GM21381 (cell line): ENCODE data around the gene NFKB1.

Source experiments
- ATAC-seq: cut with Tn5 transposase; IDR thresholded peaks from one replicate; pipeline ENCODE4 v1.9.1; 2021; ENCODE audit warnings: mild to moderate bottlenecking, moderate library complexity; ENCODE audit not compliant: unreplicated experiment

NFKB1 gene

GRCh38 chr4:102497986-102498385 is 3.2 kb upstream of the NFKB1 start:
- no peak for ATAC-seq

- peak; percentile 18 for ATAC-seq
Observed at GRCh38 chr4:102500352-102500695, 835 bp upstream of the NFKB1 start.

- peak; percentile 40 for ATAC-seq
Observed at GRCh38 chr4:102501447-102501696, 213 bp downstream of the NFKB1 start.

- no peak for ATAC-seq
Observed at GRCh38 chr4:102502543-102502818, 1.3 kb downstream of the NFKB1 start.

GRCh38 chr4:102503301-102503746 is 2.2 kb downstream of the NFKB1 start:
- ATAC-seq, result no peak

- no peak for ATAC-seq
Observed at GRCh38 chr4:102503831-102504786, 3.0 kb downstream of the NFKB1 start.

- no peak for ATAC-seq
Observed at GRCh38 chr4:102504941-102505340, 3.8 kb downstream of the NFKB1 start.

GRCh38 chr4:102505708-102506107 is 4.5 kb downstream of the NFKB1 start:
- ATAC-seq, result no peak

- ATAC-seq, result no peak
Observed at GRCh38 chr4:102506523-102506922, 5.4 kb downstream of the NFKB1 start.

GRCh38 chr4:102511830-102512605 is 10.9 kb downstream of the NFKB1 start:
- ATAC-seq, result no peak

- no peak for ATAC-seq
Observed at GRCh38 chr4:102514298-102514964, 13.3 kb downstream of the NFKB1 start.

- no peak for ATAC-seq
Observed at GRCh38 chr4:102517753-102518152, 16.6 kb downstream of the NFKB1 start.

- ATAC-seq, result no peak
Observed at GRCh38 chr4:102518703-102519131, 17.6 kb downstream of the NFKB1 start.

GRCh38 chr4:102519925-102520324 is 18.8 kb downstream of the NFKB1 start:
- no peak for ATAC-seq

- no peak for ATAC-seq
Observed at GRCh38 chr4:102521570-102521969, 20.4 kb downstream of the NFKB1 start.

- no peak for ATAC-seq
Observed at GRCh38 chr4:102522031-102522440, 20.9 kb downstream of the NFKB1 start.

GRCh38 chr4:102524691-102525090 is 23.5 kb downstream of the NFKB1 start:
- no peak for ATAC-seq

GRCh38 chr4:102525097-102525496 is 23.9 kb downstream of the NFKB1 start:
- no peak for ATAC-seq

- ATAC-seq, result no peak
Observed at GRCh38 chr4:102525504-102525903, 24.3 kb downstream of the NFKB1 start.

- no peak for ATAC-seq
Observed at GRCh38 chr4:102526532-102526931, 25.4 kb downstream of the NFKB1 start.

GRCh38 chr4:102527695-102528283 is 26.6 kb downstream of the NFKB1 start:
- no peak for ATAC-seq
